CD4-positive, alpha-beta T cell treated with Interleukin-21 for 1 hour (primary cell): ENCODE data around the gene MYO15B.
A peak's percentile ranks its signal among the peaks of the same experiment; 100 is the strongest.

Experiments
- DNase-seq: peaks from one replicate; pipeline ENCODE4 v3.0.0-alpha.2; 2020

MYO15B gene

GRCh38 chr17:75587675-75588595, at the start of gene MYO15B:
Gene MYO15B, plus strand, starts transcription at chr17:75587800. Its CDS starts 258 bp downstream, at chr17:75588058.
- peak; percentile 59 for DNase-seq

DNA sequence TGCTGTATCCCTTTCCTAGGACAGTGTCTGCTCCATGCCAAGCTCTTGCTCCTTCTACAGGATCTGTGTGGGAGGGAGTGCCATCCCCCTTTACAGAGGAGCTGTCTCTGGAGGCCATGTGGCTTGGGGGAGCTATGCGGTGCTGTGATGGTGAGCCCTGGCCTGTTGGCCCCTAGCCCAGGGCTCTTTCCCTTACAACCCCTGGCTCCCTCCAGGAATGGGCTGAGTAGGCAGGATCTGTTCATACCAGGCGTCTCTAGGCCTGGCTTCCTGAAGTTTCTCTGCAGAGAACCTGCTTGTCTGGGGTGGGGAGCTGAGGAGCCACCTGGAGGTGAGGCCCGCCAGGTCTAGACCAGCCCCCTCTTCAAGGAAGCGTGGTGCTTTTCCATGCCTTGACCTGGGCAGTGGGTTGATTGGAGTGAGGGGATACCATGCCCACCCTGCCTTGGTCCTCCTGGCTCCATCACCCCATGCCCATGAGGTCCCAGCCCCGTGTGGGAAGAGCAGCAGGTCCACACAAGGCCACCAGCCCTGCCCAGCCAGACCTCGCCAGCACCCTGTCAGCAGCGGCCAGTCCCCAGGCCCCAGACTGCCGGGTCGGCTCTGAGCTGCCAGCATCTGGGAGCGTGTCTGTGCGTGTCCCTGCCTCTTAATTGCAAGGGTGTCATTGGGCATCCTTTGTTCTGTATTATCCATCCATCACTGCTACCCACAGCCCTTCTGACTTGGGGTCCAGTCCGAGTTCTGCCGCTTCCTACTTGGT, 47.5 kb upstream of the MYO15B start:
- no peak for DNase-seq

DNA sequence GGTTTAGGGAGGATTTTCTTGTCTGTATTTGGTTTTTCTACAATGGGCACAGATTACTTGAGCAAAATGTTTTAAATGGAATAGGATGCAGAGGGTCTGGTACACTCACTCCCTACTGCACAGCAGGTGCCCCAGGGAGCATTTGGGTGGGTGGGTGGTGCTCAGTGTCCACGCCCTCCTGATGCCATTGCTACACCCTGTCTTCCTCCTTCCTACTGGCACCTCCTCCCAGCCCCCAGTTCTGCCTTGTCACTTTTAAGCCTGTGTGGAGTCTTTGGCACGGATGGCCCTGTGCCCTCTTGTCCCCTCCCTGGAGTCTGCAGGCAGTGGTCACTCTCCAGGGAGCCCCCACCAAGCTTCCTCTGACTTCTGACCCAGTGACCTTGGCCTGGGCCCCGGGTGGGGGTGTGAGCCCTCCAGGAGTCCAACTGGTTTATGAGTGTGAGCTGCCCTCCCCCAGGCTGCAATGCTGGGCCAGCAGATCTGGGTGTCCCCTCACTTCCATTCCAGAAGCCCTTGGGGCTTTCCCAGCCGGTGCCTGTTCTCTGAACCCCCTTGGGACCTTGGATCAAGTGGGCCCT, 46.6 kb upstream of the MYO15B start:
- DNase-seq = no peak

DNA sequence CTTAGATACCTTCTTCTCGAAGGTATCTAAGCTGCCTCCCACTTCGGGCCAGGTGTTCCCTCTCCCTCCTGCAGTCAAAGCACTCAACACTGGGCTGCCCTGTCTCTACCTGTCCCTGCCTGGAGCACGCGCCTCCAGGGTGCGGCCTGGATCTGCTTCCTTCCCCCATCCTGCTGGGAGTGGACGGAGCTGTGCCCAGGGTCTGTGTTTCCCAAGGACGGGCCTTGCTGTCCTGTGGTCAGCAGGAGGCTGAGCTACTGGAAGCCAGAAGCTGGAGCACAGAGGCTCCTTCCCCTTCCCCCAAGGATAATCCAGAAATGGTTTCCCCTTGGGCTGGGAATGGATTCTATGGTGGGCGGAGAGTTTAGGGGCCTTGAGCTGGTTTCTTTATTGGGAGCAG, 45.4 kb upstream of the MYO15B start:
- DNase-seq = no peak

- no peak for DNase-seq
Measured at GRCh38 chr17:75542728-75543336, 44.8 kb upstream of the MYO15B start.

- DNase-seq = no peak
Measured at GRCh38 chr17:75544250-75544649, 43.4 kb upstream of the MYO15B start.

DNA sequence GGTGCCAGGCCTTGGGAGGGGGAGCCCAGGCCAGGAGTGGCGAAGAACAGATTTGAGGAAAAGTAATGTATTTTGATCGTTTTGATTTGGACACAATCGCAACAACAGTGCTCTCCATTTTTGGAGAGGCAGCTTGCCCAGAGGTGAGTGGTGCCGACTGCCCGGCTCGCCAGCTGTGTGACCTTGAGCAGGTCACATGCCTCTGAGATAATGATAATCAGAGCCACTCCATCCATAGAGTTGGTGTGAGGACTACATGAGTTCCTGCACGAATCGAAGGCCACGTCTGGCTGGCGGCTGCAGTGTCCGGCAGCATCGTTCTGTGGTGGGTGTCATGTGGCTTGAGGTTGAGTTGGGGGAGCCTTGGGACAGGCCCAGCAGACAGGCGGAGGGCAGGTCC, 41.4 kb upstream of the MYO15B start:
- DNase-seq = no peak

- no peak for DNase-seq
Measured at GRCh38 chr17:75547091-75547490, 40.5 kb upstream of the MYO15B start.

DNA sequence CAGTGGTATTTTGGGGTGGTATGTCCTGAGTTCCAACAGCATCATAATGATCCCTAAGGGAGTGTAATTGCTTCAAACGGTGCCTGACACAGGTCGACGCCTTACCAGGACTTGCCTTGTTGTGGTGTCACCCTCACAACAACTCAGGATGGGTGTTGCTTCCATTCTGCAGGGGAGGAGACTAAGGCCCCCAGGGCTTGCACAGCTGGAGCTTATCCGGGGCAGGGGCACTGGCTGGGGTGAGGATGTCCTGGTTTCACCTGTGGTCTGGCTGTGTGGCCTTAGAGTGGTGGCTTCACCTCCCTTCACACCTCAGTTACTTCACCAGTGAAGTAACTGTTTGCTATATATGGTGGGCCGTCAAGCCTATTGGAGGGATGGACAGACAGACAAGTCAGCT, 38.8 kb upstream of the MYO15B start:
- no peak for DNase-seq

DNA sequence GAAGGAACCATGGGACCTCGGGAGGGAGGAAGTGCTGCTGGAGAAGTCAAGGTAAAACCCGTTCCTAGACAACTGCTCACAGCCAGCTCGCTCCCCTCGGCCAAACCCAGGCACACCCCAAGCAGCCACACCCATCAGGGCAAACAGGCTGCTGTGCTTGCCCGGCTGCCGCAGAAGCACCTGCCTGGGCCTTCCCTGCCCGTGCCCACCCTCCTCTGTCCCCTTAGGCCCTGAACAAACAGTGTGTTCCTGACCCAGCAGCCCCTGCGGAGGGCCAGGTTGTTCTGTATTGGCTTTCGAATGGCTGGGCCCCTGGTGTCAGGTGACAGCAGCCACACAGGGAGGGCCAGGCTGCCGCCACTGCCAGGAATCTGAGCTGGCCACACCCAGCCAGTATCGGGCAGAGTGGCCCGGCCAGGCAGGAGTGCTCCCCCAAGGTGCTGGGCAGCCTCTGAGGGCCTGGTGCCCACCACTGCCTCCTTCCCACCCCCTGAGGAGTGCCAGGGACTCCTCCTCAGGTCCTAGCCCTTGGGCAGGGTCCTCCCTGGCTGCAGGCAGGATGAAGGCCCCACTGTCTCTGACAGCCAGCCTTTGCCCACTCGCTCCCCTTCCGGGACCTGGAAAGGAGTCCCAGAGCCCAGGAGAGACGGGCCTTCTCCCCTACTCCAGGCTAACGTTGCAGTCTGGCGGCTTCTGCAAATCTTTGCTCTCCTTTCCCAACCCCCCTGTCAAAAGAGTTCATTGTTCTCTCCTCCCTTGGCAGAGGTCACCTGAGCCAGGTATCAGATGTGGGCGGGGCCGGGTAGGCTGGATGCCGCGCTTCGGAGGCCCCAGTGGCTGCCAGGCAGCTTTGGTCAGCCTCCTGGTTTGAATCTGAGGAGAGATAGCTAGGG, 38.1 kb upstream of the MYO15B start:
- no peak for DNase-seq

DNA sequence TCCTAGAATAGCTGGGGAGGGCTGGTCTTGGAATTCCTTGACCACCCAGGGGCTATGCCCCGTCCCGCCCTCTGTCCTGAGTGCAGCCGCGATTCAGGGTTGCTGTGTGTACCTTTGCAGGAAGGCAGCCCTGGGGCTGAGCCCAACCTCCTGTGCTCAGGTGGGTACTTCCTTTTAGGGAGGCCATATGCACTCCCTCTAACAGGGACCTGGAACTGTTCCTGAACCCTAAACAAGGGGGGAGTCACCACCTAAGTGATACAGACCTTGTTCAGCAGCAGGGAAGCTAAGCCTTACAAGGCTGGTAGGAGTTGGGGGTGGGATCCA, 37.5 kb upstream of the MYO15B start:
- DNase-seq = no peak

DNA sequence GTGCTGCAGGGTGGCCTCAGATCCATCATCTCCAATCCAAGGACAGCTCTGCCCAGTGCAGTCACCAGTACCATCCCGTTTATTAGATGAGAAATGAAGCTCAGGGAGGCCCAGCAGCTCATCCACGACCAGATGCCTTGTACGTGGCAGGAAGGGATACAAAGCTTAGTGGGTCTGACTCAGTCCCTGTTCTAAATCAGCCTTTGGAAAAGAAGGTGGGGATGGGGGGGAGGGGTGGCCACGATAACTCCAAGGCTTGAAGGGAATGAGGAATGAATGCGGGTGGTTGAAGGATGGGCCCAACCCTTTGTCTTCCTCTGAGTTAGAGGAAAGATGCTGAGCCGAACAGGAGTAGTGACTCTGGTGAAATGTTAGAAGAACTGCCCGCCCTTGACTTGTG, 36.3 kb upstream of the MYO15B start:
- no peak for DNase-seq

DNA sequence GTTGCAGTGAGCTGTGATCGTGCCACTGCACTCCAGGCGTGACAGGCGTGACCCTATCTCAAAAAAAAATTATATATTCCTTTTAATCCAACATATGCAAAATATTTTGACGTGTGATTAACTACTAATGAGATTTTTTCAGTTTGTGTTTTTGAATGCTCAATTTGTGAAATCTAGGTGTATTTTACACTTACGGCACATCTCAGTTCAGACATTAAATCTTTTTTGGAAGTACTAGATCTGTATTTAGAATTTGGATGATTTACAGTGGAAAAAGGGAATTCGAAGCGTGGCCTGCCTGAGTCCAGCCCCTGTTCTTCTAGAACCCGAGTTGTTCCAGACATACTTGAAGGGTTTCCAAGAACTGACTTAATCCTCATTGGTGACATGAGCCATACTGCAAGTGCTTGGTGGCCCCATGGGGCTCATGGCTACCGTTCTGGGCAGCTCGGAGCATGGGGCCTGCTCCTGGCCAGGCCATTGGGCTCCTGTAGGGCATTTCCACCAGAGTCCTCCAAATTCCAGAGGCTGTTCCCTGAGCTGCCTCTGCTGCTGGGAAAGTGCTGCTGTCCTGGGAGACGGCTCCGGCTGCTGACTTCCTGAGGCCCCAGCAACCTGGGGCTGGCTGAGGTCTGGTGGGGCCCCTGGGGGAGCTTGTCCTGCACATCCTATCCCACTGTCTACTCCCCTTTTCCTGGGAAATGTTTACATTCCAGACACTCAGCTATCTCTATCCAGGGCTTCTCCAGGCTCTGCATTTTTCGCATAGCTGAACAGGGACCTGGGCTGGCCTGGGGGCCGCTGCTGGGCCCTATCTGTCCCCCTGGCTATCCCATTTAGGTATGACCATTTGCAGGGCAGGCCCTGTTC, 34.9 kb upstream of the MYO15B start:
- DNase-seq = no peak

DNA sequence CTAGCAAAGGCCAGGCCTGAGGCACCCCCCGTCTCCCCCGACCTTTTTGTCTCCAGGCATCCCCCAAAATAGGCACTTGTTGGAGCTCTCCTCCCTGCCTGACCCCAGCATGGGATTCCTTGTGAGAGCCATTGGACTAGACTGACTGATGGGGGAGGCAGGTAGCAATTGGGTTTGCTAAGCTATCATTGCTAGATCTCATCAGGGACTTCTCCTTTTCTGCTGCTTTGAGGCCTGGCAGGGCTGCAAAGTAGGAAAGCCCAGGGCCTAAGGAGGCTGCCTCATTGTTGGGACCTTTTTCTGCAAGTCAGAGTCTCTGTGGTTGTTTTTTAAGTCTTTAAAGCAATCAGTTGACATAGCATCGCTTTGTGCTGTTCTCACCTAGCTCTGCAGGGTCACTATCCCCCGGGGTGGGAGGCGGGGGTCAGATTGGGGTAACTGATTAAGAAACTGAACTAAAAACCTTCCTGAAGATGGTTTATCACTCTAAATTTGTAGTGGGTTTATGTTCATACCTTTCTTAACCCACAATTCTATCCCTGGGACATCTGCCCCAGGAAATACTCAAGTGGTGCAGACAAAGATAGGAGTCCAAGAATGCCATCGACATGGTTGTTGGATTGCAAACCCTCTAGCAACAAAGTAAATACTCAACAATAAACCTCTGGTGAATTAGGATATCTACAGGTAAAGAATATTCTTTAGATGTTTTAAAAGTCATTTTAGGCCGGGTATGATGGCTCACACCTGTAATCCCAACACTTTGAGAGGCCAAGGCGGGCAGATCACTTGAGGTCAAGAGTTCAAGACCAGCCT, 34.1 kb upstream of the MYO15B start:
- DNase-seq = no peak

GRCh38 chr17:75555679-75556153, 31.9 kb upstream of the MYO15B start:
- DNase-seq = no peak

- DNase-seq = no peak
Measured at GRCh38 chr17:75557075-75557851, 30.3 kb upstream of the MYO15B start.

GRCh38 chr17:75557852-75558665, 29.5 kb upstream of the MYO15B start:
- DNase-seq = no peak
